ENCODE results near the gene TNP1. TPM values are rescaled to one million over a fixed set of nuclear protein-coding genes. Genes with fewer than 3 reads are reported as not detected.

The TNP1 gene
- total RNA-seq, 1 donor from 2014 or later, result not detected

- no peak for DNase-seq (ENCODE audit: low read depth, low spot score)
Measured at GRCh38 chr2:216842636-216843035, 17.2 kb downstream of the TNP1 start.

- DNase-seq (ENCODE audit: low read depth, low spot score), result no peak
Measured at GRCh38 chr2:216839688-216840087, 20.2 kb downstream of the TNP1 start.

- DNase-seq (ENCODE audit: low read depth, low spot score), result no peak
Measured at GRCh38 chr2:216838151-216838550, 21.7 kb downstream of the TNP1 start.

GRCh38 chr2:216837740-216838139 lies 22.1 kb downstream of the TNP1 start:
- DNase-seq (ENCODE audit: low read depth, low spot score), result no peak

- DNase-seq (ENCODE audit: low read depth, low spot score), result no peak
Measured at GRCh38 chr2:216833061-216833460, 26.8 kb downstream of the TNP1 start.

- no peak for DNase-seq (ENCODE audit: low read depth, low spot score)
Measured at GRCh38 chr2:216830346-216830745, 29.5 kb downstream of the TNP1 start.

GRCh38 chr2:216829533-216829932 lies 30.3 kb downstream of the TNP1 start:
- DNase-seq (ENCODE audit: low read depth, low spot score), result no peak

GRCh38 chr2:216827073-216827720 lies 32.7 kb downstream of the TNP1 start:
- no peak for DNase-seq (ENCODE audit: low read depth, low spot score)

- DNase-seq (ENCODE audit: low read depth, low spot score), result no peak
Measured at GRCh38 chr2:216822470-216822869, 37.4 kb downstream of the TNP1 start.

- DNase-seq (ENCODE audit: low read depth, low spot score), result no peak
Measured at GRCh38 chr2:216820709-216821108, 39.2 kb downstream of the TNP1 start.

- DNase-seq (ENCODE audit: low read depth, low spot score), result no peak
Measured at GRCh38 chr2:216819766-216820165, 40.1 kb downstream of the TNP1 start.

- DNase-seq (ENCODE audit: low read depth, low spot score), result no peak
Measured at GRCh38 chr2:216819055-216819454, 40.8 kb downstream of the TNP1 start.

GRCh38 chr2:216810399-216811160 lies 49.3 kb downstream of the TNP1 start:
- no peak for DNase-seq (ENCODE audit: low read depth, low spot score)

Other genes with a start within 250 kb of the TNP1 start
- 15.8 and 60.4 TPM in 2 replicates for gene IGFBP2, start 226.6 kb downstream of the TNP1 start, total RNA-seq
- gene IGFBP5, start 164.5 kb downstream of the TNP1 start, total RNA-seq, result 0.20 and 0.49 TPM in 2 replicates